HG02943 (cell line): ENCODE measurements around the gene PDE6G.

ENCODE experiments used
- ATAC-seq: cut with Tn5 transposase; IDR thresholded peaks from one replicate; pipeline ENCODE4 v1.9.1; 2021; ENCODE audit warnings: mild to moderate bottlenecking, low read depth, moderate library complexity; ENCODE audit not compliant: unreplicated experiment

The PDE6G gene

GRCh38 chr17:81656118-81656743, at the start of gene PDE6G:
Gene PDE6G (minus strand): TSS chr17:81656542. CDS start chr17:81653305, 3,237 bp downstream.
- no peak for ATAC-seq

- ATAC-seq = no peak
Observed at GRCh38 chr17:81705518-81706231, 49.3 kb upstream of the PDE6G start.

- ATAC-seq = peak; percentile 18
Observed at GRCh38 chr17:81703747-81704654, 47.7 kb upstream of the PDE6G start.

GRCh38 chr17:81702934-81703746, 46.8 kb upstream of the PDE6G start, which contains the start of gene MRPL12:
Gene MRPL12 (plus strand): TSS chr17:81703367. CDS start chr17:81703502, 135 bp downstream.
- peak; percentile 63 for ATAC-seq

- ATAC-seq = no peak
Observed at GRCh38 chr17:81701288-81702071, 45.1 kb upstream of the PDE6G start.

- no peak for ATAC-seq
Observed at GRCh38 chr17:81700353-81701287, 44.3 kb upstream of the PDE6G start.

- no peak for ATAC-seq
Observed at GRCh38 chr17:81697261-81698044, 41.1 kb upstream of the PDE6G start.

GRCh38 chr17:81696218-81696941, 40.0 kb upstream of the PDE6G start:
- ATAC-seq = no peak

- ATAC-seq = no peak
Observed at GRCh38 chr17:81695801-81696200, 39.5 kb upstream of the PDE6G start.

GRCh38 chr17:81695211-81695610, 38.9 kb upstream of the PDE6G start:
- no peak for ATAC-seq

- ATAC-seq = no peak
Observed at GRCh38 chr17:81694810-81695209, 38.5 kb upstream of the PDE6G start.

- no peak for ATAC-seq
Observed at GRCh38 chr17:81693509-81694210, 37.3 kb upstream of the PDE6G start.

GRCh38 chr17:81691608-81692007, 35.3 kb upstream of the PDE6G start:
- no peak for ATAC-seq

GRCh38 chr17:81691196-81691595, 34.9 kb upstream of the PDE6G start:
- ATAC-seq = no peak

GRCh38 chr17:81690549-81690948, 34.2 kb upstream of the PDE6G start:
- no peak for ATAC-seq

- ATAC-seq = no peak
Observed at GRCh38 chr17:81690066-81690465, 33.7 kb upstream of the PDE6G start.
